Measurements from ENCODE around the gene NGDN. TPM values are rescaled to one million over a fixed set of nuclear protein-coding genes. Genes with fewer than 3 reads are reported as not detected.
"Not testable (repeated sequence)": the region's sequence is repeated elsewhere in the genome, so short reads cannot be mapped to it uniquely, and the experiment has no call there.

NGDN gene
- total RNA-seq, 1 donor from 2014 or later = 41.3 TPM

GRCh38 chr14:23447361-23448350, 21.8 kb upstream of the NGDN start:
- TF ChIP-seq CTCF (conservative IDR thresholded peaks at IDR 0.05; ENCODE audit: low read depth, low read length) = no peak
- no peak overlapping the region for H3K4me3 ChIP-seq (ENCODE audit: low read depth, low read length)
- no peak for DNase-seq (ENCODE audit: low read depth)

- no peak for DNase-seq (ENCODE audit: low read depth)
- no peak overlapping the region for H3K4me3 ChIP-seq (ENCODE audit: low read depth, low read length)
- no peak for TF ChIP-seq CTCF (conservative IDR thresholded peaks at IDR 0.05; ENCODE audit: low read depth, low read length)
These were observed 20.2 kb upstream of the NGDN start for GRCh38 chr14:23449314-23449713.

- TF ChIP-seq CTCF (conservative IDR thresholded peaks at IDR 0.05; ENCODE audit: low read depth, low read length) = no peak
- no peak overlapping the region for H3K4me3 ChIP-seq (ENCODE audit: low read depth, low read length)
These were observed 19.1 kb upstream of the NGDN start for GRCh38 chr14:23450379-23450778.

GRCh38 chr14:23452237-23452636, 17.3 kb upstream of the NGDN start:
- no peak for DNase-seq (ENCODE audit: low read depth)

More at GRCh38 chr14:23450379-23450778, 19.1 kb upstream of the NGDN start:
- DNase-seq (ENCODE audit: low read depth) = no peak

DNA sequence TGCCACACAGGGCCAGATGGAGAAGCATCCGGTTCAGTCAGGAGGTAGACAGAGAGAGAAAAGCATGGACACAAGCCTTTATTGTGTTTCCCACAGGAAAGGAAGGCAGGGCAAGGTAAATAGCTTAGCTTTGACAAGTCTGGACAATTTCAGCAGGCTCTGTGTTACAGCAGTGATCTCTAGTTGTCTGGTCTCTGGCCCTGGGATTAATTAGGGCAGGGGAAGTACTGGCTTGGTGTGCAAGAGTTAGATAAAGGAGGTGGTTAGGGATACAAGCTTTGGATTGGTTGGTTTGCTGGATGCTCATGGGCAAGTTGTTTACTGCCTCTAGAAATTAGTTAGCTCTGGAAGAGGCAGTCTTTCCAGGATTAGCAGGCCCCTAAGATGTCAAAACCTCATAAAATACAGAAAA, 15.1 kb upstream of the NGDN start:
- TF ChIP-seq CTCF (conservative IDR thresholded peaks at IDR 0.05; ENCODE audit: low read depth, low read length) = no peak
- H3K4me3 ChIP-seq (ENCODE audit: low read depth, low read length) = no peak overlapping the region
- no peak for DNase-seq (ENCODE audit: low read depth)

More at GRCh38 chr14:23452237-23452636, 17.3 kb upstream of the NGDN start:
- H3K4me3 ChIP-seq (ENCODE audit: low read depth, low read length) = no peak overlapping the region
- no peak for TF ChIP-seq CTCF (conservative IDR thresholded peaks at IDR 0.05; ENCODE audit: low read depth, low read length)

GRCh38 chr14:23456883-23457586, 12.5 kb upstream of the NGDN start:
- H3K4me3 ChIP-seq (ENCODE audit: low read depth, low read length); DNase-seq (ENCODE audit: low read depth): not testable (repeated sequence)
- TF ChIP-seq CTCF (conservative IDR thresholded peaks at IDR 0.05; ENCODE audit: low read depth, low read length) = peak; percentile 48

Data from epithelial cell of proximal tubule (primary cell).